Calu3 (cell line): Measurements from ENCODE around the gene GIPC1. TPM values are rescaled to one million over a fixed set of nuclear protein-coding genes. Genes with fewer than 3 reads are reported as not detected.
"Not testable (repeated sequence)": the region's sequence is repeated elsewhere in the genome, so short reads cannot be mapped to it uniquely, and the experiment has no call there.

Experiments
- BruUV-seq: library from RNA; stranded (reverse); fragments of 400-500 nt; replicated peaks from 2 replicates; lab custom pipeline; 2021; lab: Mats Ljungman, UMichigan
- CTCF ChIA-PET: fragments of 300-600 bp; sonication (Branson Sonifier 250); formaldehyde crosslinking; loops from one replicate; lab custom pipeline; 2022; ENCODE audit warnings: antibody characterized with exemption; lab: Charles Lee
- DNase-seq: peaks from one replicate; pipeline ENCODE4 v3.0.0; 2022
- H3K27ac Mint-ChIP-seq: one replicate; pipeline ENCODE4 v1.8.0; 2022; ENCODE audit warnings: mixed read lengths; ENCODE audit not compliant: unreplicated experiment
- H3K27me3 Mint-ChIP-seq: one replicate; pipeline ENCODE4 v1.8.0; 2022; ENCODE audit warnings: mixed read lengths; ENCODE audit not compliant: unreplicated experiment
- H3K36me3 Mint-ChIP-seq: one replicate; pipeline ENCODE4 v1.8.0; 2022; ENCODE audit warnings: mild to moderate bottlenecking, moderate library complexity, mixed read lengths; ENCODE audit not compliant: insufficient read depth, unreplicated experiment
- H3K4me1 Mint-ChIP-seq: one replicate; pipeline ENCODE4 v1.8.0; 2022; ENCODE audit warnings: mild to moderate bottlenecking, low read depth, mixed read lengths; ENCODE audit not compliant: unreplicated experiment
- H3K4me3 Mint-ChIP-seq: one replicate; pipeline ENCODE4 v1.8.0; 2022; ENCODE audit warnings: mild to moderate bottlenecking, low read depth, moderate library complexity, mixed read lengths; ENCODE audit not compliant: unreplicated experiment
- H3K9me3 Mint-ChIP-seq: one replicate; pipeline ENCODE4 v1.8.0; 2022; ENCODE audit warnings: low read depth, mixed read lengths; ENCODE audit not compliant: unreplicated experiment
- CTCF ChIP-seq: fragments of 200-600 bp; IDR thresholded peaks from one replicate; pipeline ENCODE4 v1.8.0; 2022; ENCODE audit warnings: antibody characterized with exemption; ENCODE audit not compliant: unreplicated experiment
- intact Hi-C: fragments of 100-400 bp; cut with micrococcal nuclease; formaldehyde crosslinking; loops from one replicate; pipeline ENCODE4 v1.10.0; 2022; ENCODE audit not compliant: unreplicated experiment
- total RNA-seq: library from RNA; stranded (reverse); gene quantifications from 2 replicates; pipeline ENCODE4 v1.2.3, GENCODE V29; 2022

GIPC1 gene
- total RNA-seq, 1 experiment from 2014 or later = 139 TPM

GRCh38 chr19:14505488-14506239 is 9.7 kb upstream of the GIPC1 start:
- no peaks in the 10 kb centered on the region for H3K9me3 Mint-ChIP-seq
- BruUV-seq = no TSS peak
- peak; percentile 86 for DNase-seq
- H3K36me3 Mint-ChIP-seq = peaks cover 43% of the 10 kb centered on the region
- H3K4me3 Mint-ChIP-seq = peak overlapping the region; percentile 64
- no peaks in the 10 kb centered on the region for H3K27me3 Mint-ChIP-seq
- peaks cover 53% of the 10 kb centered on the region for H3K4me1 Mint-ChIP-seq
- intact Hi-C loops = no loop called here
- CTCF ChIA-PET = interaction anchor here (0.6 to 2.0 kb wide), 7 partner anchors 9 to 244 kb away, joined by 3 to 12 read pairs (median 5); partner anchors contain the start of genes DNAJB1 and GIPC1
- peak overlapping the region; percentile 100 for H3K27ac Mint-ChIP-seq
- TF ChIP-seq CTCF = peak; percentile 79

GRCh38 chr19:14504575-14504974 is 8.6 kb upstream of the GIPC1 start:
- BruUV-seq, intact Hi-C loops, DNase-seq, H3K9me3 Mint-ChIP-seq, H3K4me3 Mint-ChIP-seq, H3K27me3 Mint-ChIP-seq, H3K27ac Mint-ChIP-seq, CTCF ChIA-PET: not testable (repeated sequence)
- Mint-ChIP-seq H3K36me3 (peaks cover 32% of the 10 kb centered on the region), H3K4me1 (peaks cover 42% of the 10 kb centered on the region)

- Mint-ChIP-seq H3K36me3 (peaks cover 24% of the 10 kb centered on the region), H3K4me1 (peaks cover 42% of the 10 kb centered on the region), H3K9me3 (no peaks in the 10 kb centered on the region), H3K4me3 (no peak overlapping the region), H3K27ac (no peak overlapping the region), H3K27me3 (no peaks in the 10 kb centered on the region)
- no peak for DNase-seq
- no peak for TF ChIP-seq CTCF
- CTCF ChIA-PET = no interaction called here
- intact Hi-C loops = no loop called here
- no TSS peak for BruUV-seq
These were observed 7.4 kb upstream of the GIPC1 start for GRCh38 chr19:14503285-14503684.

- CTCF ChIA-PET = interaction anchor here (0.9 kb wide), 1 partner anchor 8 kb away, joined by 4 read pairs; no protein-coding TSS in a partner anchor
- H3K4me1 Mint-ChIP-seq = peaks cover 44% of the 10 kb centered on the region
- H3K4me3 Mint-ChIP-seq = no peak overlapping the region
These were observed 6.6 kb upstream of the GIPC1 start for GRCh38 chr19:14502334-14503092.

More at GRCh38 chr19:14502334-14503092, 6.6 kb upstream of the GIPC1 start:
- intact Hi-C loops = no loop called here
- Mint-ChIP-seq H3K9me3 (no peaks in the 10 kb centered on the region), H3K27me3 (no peaks in the 10 kb centered on the region), H3K27ac (no peak overlapping the region), H3K36me3 (peaks cover 20% of the 10 kb centered on the region)
- no peak for TF ChIP-seq CTCF
- DNase-seq = no peak
- BruUV-seq = no TSS peak
